WERI-Rb-1 (cell line): ENCODE results near the gene IFT88.

Source experiments
- DNase-seq: peaks from one replicate; pipeline ENCODE4 v3.0.0-alpha.2; 2020
- H3K27ac ChIP-seq: fragments of 250-450 bp; sonication (Bioruptor Pico); 2 replicates; pipeline ENCODE4 v1.5.1; 2020; ENCODE audit warnings: mild to moderate bottlenecking, moderate library complexity
- H3K27me3 ChIP-seq: fragments of 250-450 bp; sonication (Bioruptor Pico); 2 replicates; pipeline ENCODE4 v1.5.1; 2021; ENCODE audit warnings: mild to moderate bottlenecking, low read depth, moderate library complexity; ENCODE audit not compliant: insufficient read depth, severe bottlenecking
- H3K36me3 ChIP-seq: fragments of 250-450 bp; sonication (Bioruptor Pico); 2 replicates; pipeline ENCODE4 v1.5.1; 2020; ENCODE audit warnings: mild to moderate bottlenecking, moderate library complexity
- H3K4me3 ChIP-seq: 2 replicates; pipeline ENCODE4 v1.5.1; 2011; ENCODE audit warnings: low read depth, mild to moderate bottlenecking, control low read depth, low read length
- H3K9me3 ChIP-seq: fragments of 250-450 bp; sonication (Bioruptor Pico); 2 replicates; pipeline ENCODE4 v1.5.1; 2021; ENCODE audit warnings: mild to moderate bottlenecking, moderate library complexity; ENCODE audit not compliant: severe bottlenecking
- TF ChIP-seq, protein P1 (sequence below): IDR thresholded peaks from 2 replicates; pipeline ENCODE4 v1.5.1; 2011; ENCODE audit warnings: low read depth, mild to moderate bottlenecking, control low read depth, inconsistent platforms, low read length

IFT88 gene, protein sequence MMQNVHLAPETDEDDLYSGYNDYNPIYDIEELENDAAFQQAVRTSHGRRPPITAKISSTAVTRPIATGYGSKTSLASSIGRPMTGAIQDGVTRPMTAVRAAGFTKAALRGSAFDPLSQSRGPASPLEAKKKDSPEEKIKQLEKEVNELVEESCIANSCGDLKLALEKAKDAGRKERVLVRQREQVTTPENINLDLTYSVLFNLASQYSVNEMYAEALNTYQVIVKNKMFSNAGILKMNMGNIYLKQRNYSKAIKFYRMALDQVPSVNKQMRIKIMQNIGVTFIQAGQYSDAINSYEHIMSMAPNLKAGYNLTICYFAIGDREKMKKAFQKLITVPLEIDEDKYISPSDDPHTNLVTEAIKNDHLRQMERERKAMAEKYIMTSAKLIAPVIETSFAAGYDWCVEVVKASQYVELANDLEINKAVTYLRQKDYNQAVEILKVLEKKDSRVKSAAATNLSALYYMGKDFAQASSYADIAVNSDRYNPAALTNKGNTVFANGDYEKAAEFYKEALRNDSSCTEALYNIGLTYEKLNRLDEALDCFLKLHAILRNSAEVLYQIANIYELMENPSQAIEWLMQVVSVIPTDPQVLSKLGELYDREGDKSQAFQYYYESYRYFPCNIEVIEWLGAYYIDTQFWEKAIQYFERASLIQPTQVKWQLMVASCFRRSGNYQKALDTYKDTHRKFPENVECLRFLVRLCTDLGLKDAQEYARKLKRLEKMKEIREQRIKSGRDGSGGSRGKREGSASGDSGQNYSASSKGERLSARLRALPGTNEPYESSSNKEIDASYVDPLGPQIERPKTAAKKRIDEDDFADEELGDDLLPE

DNA sequence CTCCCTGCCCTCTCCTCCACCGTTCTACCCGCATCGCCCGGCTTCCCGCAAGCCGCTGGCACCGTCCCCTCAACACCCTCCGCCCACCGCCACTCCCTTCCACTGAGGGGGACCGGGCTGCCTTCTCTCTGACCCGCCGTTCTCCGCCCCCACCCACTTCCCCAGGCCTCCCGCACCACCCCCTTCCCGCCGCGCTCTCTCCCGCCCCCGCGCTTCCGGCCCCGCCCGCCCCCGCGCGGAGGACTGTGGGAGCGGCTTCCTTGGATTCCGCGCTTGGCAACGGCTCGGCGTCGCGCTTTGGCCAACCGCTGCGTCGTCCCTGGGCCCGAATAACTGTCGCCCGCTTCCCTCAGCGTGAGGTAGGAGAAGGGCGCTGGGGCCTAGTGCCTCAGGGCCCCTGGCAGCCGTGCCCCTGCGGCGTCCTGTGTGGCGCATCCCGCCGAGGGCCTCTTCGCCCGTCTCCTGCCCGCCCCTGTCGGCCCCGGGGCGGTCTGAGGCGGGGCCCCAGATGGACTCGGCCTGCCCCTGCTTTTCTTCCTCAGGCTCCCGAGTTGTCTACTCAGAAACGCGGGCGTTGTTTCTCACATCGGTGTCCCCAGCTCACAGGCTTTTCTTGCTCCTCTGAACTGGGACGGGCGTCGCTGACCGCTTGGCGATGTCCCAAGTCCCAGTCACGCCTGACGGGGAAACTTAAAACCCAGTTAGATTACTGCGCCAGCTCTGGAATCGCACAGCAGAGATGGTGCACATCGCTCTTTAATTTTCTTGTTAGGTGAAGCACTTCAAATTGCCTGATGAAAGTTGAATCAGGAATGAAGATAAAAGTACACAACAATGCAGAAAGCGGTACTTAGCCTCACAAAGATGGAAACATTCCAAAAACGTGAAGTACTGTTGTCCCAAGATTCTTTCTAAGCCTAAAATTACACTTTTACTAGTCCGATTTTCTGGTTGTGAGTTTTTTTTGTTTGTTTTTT is at the start of gene IFT88:
IFT88 (plus strand) TSS at position 260 of the 977 bp plus-strand sequence. CDS start 7,229 bp downstream, outside the sequence.
- DNase-seq, result peak; percentile 97
- TF ChIP-seq, protein P1, sequence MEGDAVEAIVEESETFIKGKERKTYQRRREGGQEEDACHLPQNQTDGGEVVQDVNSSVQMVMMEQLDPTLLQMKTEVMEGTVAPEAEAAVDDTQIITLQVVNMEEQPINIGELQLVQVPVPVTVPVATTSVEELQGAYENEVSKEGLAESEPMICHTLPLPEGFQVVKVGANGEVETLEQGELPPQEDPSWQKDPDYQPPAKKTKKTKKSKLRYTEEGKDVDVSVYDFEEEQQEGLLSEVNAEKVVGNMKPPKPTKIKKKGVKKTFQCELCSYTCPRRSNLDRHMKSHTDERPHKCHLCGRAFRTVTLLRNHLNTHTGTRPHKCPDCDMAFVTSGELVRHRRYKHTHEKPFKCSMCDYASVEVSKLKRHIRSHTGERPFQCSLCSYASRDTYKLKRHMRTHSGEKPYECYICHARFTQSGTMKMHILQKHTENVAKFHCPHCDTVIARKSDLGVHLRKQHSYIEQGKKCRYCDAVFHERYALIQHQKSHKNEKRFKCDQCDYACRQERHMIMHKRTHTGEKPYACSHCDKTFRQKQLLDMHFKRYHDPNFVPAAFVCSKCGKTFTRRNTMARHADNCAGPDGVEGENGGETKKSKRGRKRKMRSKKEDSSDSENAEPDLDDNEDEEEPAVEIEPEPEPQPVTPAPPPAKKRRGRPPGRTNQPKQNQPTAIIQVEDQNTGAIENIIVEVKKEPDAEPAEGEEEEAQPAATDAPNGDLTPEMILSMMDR, result no peak
- Histone ChIP-seq H3K27ac (peak within 1 kb of the TSS; percentile 92), H3K4me3 (peak within 1 kb of the TSS; percentile 70), H3K9me3 (peaks cover 15% of the 10 kb centered on the region), H3K27me3 (no peaks in the 10 kb centered on the region), H3K36me3 (no peaks in the 10 kb centered on the region)

DNA sequence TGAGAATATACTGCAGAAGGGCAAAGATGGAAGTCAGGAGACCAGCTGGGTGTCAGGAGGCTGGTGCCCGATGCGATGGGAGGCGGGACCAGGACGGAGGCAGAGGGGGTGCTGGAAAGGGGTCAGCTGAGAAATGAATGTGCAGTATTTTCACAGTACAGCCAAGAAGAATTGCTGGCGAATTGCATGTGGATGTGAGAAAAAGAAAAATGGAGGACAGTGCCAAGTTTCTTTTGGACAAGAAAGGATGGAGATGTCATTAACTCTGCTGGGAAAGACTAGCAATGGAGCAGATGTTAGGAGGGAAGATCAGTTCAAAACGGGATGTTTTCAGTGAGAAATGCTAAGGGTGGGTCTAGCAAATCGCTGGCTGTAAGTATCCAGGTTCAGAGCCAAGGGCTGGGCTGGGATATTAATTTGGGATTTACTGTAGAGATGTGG is 48.3 kb upstream of the IFT88 start:
- TF ChIP-seq, protein P1, result no peak
- Histone ChIP-seq H3K36me3 (no peaks in the 10 kb centered on the region), H3K27ac (no peak overlapping the region), H3K9me3 (no peaks in the 10 kb centered on the region), H3K27me3 (no peaks in the 10 kb centered on the region), H3K4me3 (no peak overlapping the region)
- DNase-seq, result no peak

DNA sequence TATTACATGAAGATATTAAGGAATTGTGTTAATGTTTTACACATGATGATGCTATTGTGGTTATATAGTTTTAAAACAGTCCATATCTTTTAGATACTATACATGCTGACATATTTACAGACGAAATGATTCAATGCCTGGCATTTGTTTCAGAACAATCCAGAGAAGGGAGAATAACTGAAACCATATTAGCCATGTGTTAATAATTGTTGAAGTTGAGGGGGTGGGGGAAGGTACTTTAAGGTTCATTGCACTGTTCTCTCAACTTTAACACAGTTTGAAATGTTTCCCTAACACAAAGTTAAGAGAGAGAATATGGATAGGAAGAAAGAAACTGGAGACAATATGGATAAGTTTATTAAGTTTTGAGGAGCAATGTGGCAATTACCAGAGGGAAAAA is 47.1 kb upstream of the IFT88 start:
- TF ChIP-seq, protein P1, result no peak

DNA sequence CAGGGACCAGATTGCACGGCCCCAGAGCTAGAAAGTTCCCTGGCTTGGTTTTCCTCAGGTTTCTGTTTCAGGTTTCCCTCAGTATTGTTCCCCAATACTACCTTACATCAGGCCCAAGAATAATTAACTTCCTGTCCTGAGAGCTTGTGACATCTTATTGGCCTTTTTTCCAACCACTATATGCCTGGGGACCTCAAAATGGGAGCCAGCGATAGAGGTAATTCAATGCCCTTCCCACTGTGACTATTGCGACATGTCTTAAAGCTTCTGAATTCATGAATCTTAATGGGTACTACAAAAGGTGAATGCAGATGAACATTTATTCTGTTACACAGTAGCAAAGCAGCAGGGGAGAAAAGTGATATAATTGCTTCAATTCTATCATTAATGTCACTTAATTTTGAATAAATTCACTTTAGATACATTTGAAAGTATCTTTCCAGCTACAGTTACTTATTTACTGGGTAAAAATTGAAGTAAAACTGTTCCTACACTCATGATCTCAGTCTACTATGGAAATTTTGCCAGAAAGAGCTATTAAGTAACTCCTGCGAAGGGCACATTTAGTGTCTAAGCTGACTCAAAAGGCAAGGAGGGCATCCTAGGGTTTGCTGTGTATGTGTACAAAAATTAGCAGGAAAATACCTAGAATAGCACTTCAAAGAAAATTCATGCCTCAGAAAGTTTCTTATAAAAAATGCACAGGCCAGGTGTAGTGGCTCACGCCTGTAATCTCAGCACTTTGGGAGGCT is 45.4 kb upstream of the IFT88 start:
- TF ChIP-seq, protein P1, result no peak
- no peak for DNase-seq
- H3K4me3 ChIP-seq, result no peak overlapping the region
- no peaks in the 10 kb centered on the region for H3K9me3 ChIP-seq
- H3K27ac ChIP-seq, result no peak overlapping the region
- peaks cover 3% of the 10 kb centered on the region; the same call in 1 of the 2 replicates for H3K36me3 ChIP-seq
- no peaks in the 10 kb centered on the region for H3K27me3 ChIP-seq

More for the DNA sequence above, 47.1 kb upstream of the IFT88 start:
- no peak overlapping the region for H3K4me3 ChIP-seq
- no peaks in the 10 kb centered on the region for H3K9me3 ChIP-seq
- no peaks in the 10 kb centered on the region for H3K36me3 ChIP-seq
- DNase-seq, result no peak
- H3K27ac ChIP-seq, result no peak overlapping the region
- no peaks in the 10 kb centered on the region for H3K27me3 ChIP-seq
